ENCODE results near the gene AFF4.
A peak's percentile ranks its signal among the peaks of the same experiment; 100 is the strongest.
"Not testable (repeated sequence)": the region's sequence is repeated elsewhere in the genome, so short reads cannot be mapped to it uniquely, and the experiment has no call there.

The AFF4 gene

DNA sequence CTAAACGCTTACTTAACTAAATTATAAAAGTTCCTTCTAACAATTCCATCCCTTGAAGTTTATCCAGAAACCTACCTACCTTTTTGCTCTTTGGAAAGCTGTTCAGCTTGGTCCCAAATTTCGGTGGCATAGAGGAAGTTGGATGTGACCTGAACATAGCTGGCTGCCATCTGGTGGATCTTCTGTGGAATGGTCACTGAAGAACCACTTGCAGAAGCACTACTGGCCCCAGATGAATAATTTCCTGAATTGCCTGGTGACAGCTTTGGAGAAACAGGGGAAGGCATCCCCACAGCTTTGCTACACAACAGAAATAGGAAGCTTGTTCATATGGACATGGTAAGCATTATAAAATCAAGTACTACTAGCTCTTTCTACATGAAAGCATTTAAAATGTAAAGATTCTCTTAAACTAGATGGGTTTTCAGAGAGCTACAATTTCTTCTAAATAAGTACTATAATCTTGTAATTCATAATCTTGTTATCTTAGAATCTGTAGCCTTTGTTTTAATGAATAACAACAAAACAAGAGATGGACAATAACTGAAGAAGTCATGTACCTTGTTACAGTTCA lies 80.1 kb downstream of the AFF4 start:
- DNase-seq: no peak

DNA sequence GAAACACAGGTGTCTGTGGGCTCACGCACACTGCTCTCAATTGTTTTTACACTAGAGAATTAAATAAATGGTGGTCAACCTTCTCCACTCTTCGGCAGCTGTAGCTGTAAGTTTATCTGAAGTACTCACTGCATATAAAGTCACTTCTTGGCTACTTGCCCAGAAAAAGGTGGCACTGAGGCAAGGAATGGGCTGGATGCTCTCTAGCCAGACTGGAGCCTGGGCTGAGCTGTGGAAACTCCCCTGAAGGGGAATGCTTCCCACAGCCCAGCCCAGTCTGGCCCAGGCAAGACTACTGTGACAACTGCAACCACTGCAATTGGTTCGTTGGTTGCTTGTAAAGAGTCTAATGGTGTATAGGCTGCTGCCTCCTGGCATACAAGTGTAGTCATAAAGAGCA lies 85.5 kb downstream of the AFF4 start:
- no peak for DNase-seq

DNA sequence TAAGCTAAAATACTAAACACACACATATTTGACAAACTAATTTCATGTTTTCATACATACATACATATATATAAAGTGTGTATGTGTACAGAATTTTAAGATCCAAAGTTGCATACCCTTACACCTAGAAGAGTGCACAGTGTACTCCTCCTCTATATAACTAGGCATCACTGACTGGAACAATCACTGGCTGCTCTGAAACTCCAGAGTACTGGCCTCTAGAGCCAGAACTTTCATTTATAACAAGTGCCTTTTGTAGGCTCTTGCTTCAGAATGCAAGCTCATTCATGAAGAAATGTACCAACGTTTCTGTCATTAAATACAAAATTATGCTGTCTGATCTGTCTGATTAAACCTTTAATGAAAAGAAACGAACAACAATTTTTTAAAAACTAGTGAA lies 86.0 kb downstream of the AFF4 start:
- no peak for DNase-seq

DNA sequence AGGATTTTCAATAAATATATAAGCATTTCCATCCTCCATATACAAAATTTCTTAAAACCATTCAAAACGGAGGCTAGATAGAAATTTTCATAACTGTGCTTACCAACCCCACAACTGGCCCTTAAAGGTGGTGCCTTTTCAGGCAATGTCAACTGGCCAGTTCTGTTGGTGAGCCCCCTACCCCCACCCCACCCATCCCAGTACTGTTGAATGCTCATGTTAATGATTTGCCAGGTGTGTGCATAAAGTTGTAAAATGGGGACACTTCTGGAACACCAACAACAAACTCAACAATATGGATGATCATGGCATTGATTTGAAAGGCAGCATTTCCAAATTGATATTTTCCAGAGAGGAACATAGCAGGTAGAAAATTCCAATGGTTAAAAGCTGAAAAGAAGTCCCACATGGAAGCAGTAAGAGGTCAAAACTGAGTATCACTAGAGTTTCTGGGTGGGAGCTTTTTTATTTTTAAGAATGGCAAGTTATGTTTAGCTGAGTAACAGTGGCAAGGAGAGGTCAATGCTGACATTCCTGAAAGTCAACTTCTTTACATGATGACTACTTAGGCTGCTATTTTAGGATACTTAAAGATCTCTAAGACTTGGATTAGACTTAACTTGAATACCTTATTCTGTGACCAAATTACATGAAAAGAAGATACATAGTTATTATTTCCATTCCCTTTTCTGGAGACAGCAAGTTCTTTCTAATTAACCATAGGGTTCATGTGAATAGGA lies 87.2 kb downstream of the AFF4 start:
- no peak for DNase-seq

DNA sequence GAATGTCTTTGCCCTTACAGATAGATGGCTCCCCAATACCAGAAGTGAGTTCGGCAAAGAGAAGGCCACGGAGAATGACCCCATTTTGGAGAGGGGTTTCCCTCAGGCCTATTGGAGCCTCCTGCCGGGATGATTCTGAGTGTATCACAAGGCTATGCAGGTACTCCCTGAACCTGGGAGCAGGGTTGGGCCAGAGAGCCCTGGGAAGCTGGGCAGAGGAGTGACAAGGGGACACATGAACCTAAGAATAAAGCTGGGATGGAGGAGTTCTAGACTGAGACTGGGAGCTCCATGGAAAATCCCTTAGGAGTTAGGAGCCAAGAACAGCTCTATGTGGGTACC lies 89.5 kb downstream of the AFF4 start:
- DNase-seq: no peak

DNA sequence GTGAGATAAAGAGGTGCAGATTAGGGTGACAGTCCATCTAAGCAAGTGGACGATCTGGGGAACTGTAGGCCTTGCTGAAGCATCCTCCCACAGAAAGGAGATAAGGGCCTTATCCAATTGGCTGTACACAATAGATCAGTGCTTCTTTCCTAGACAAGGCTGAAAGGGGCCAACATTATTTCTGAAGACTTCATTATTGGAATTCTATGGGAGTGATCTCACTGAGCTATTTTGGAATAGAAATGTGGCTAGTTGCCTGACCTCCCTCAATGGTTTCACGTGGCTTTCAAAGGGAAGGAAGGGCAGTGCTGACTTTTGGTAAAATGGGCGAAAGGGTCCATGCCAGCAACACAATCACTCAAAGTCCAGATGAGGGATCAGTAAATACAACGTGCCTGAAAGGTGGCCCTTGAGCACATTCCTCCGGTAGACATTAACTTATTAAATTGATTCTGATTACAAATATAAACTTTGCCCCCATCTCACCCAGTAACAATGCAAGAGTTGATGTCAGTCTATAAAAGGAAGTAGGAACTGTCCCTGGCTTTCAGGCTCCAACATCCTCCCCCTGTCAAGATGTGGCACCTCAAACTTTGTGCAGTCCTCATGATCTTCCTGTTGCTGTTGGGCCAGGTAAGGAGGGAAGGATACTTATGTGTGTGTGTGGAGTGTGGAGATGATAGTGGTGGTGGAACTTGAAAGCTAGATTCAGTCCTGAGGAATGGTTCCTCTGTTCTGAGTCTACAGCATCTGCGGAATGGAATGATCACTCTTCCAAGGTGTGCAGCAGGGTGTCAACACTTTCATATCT lies 90.1 kb downstream of the AFF4 start, which contains the start of gene LEAP2:
Gene LEAP2, plus strand, starts transcription at position 550 of the 811 bp plus-strand sequence. Its CDS starts 27 bp downstream, at position 577.
- DNase-seq: no peak

DNA sequence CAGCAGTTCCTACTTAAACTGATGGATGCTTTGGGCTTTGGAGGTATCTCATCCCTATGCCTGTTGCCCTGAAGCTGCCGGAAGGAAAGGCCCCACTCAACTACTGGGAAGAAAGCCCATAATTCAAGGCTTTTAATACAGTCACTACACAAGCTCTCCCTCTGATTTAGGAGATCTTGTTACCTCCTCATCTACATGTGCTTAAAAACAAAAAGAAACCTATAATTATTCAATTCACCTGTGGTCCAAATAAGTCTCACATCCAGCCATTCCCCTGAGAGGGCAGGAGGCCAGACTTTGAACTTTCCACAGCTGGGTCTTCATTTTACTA lies 90.7 kb downstream of the AFF4 start:
- DNase-seq: no peak

DNA sequence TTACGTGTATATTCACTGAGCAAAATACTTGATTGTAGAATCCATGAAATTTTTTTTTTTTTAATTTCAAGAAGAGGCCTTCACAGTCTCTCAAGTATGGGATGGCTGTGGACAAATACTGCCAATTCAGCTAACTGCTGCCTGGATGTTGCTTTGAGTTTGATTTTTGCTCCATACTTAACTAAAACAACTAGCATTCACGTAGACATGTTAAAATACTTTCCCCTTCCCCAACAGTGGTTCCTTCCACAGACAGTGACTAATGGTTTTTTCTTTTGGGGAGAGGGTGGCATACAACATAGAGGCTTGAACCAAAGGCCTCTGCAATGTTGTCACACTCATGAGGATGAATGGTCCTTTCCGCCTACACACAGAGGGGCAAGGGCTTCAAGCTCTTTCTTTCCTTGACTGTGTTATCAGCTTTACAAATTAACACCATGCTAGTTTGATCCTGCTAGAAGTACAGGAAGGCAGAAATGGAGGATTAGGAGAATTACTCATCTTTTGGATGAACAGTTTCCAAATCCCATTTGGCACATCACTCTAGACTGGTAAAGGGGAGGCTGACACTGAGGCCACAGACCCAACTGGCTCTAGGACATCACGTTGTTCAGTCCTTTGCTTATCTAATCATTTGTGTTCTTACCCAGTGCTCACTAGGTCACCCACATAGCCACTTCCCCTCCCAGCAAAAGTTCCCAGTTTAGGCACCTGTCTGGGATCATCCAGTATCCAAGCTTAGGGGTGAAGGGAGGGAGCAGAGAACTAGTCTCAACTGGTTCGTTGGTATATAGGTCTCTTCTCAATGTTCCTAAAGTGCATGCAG lies 91.8 kb downstream of the AFF4 start:
- DNase-seq: no peak

DNA sequence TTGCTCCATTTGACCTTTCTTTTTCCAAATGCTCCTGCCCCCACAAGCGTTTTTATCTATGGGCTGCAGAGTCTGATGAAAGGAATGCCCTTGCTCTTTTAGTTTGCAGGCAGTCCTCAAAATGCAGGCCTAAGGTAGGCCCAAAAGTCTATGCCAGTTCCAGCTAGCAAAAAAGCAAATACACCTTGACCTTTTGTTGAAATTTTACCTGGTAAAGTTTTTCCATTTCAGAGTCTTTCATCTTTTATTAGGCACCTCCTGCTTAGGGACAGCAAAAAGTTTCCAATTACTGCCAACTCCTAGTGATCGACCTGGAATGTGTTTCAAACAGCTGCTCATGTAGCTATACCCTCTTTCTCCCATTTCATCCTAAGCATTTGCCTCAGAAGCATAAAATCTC lies 92.6 kb downstream of the AFF4 start:
- no peak for DNase-seq

DNA sequence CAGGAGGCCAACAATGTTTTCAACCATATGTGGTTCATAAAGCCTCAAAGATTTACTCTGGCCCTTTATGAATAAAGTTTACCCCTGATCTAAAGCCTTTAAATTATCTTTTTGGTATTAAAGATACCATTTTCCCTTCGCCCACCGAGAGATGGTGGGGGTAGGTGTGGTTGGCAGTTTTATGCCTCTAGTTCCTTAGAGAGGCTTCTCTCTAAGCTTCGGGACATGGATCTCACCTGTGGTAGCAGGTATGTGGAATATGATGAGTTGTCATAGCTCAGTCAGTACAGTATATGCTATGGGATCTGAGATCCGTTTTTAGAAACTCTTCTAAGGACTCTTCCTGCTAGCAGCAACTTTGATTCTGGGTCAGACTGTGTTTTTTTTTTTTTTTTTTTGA lies 94.7 kb downstream of the AFF4 start:
- DNase-seq: no peak

DNA sequence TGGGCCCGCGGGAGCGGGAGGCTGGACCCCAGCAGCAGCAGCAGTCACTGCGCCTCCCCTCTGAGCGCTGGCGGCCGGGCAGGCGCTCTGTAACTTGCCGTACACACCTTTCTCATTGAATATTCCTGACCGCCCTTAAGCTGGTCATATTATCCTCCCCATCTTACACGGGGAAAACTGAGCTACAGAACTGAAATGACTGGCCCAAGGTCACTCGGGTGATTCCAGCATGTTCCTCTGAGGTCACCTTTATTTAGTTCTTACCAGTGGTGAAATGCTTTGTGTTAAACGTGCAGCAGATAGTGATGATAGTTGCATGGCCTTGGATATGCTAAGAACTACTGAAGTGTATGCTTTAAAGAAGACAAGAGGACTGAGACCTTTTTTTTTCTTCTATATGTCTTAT lies 96.4 kb downstream of the AFF4 start:
- DNase-seq: no peak

DNA sequence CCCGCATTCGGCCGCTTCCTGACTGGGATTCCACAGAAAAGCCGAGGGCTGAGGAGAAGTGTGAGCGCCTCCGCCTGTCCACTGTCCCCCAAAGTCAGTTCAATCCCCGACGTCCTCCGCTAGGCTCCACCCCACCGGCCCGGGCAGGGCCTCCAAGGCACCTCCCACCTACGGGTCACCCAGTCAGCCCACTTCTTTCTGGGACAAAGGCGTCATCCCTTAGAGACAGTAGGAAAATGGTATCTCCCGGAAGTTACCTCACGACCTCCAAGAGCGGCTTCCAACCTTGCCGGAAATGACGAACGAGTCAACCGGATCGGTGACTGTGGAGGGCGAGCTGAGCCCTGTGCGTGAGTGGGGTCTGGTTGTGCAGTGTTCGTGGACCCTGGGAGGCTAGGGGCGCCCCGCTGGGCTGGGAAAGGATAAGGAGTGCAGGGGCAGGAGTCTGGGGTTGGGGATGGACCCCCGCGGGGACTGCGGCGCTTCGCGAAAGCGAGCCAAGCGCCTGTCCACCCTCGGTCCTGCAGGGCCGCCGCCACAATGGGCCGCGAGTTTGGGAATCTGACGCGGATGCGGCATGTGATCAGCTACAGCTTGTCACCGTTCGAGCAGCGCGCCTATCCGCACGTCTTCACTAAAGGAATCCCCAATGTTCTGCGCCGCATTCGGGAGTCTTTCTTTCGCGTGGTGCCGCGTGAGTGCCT lies 96.9 kb downstream of the AFF4 start, which contains the start of the genes GDF9 and UQCRQ:
Gene GDF9, minus strand, starts transcription at position 128 of the 704 bp plus-strand sequence. CDS start 1,936 bp downstream, outside the sequence.
Gene UQCRQ, plus strand, starts transcription at position 301 of the 704 bp plus-strand sequence. Its CDS starts 240 bp downstream, at position 541.
- peak; percentile 79 to 93 for DNase-seq

DNA sequence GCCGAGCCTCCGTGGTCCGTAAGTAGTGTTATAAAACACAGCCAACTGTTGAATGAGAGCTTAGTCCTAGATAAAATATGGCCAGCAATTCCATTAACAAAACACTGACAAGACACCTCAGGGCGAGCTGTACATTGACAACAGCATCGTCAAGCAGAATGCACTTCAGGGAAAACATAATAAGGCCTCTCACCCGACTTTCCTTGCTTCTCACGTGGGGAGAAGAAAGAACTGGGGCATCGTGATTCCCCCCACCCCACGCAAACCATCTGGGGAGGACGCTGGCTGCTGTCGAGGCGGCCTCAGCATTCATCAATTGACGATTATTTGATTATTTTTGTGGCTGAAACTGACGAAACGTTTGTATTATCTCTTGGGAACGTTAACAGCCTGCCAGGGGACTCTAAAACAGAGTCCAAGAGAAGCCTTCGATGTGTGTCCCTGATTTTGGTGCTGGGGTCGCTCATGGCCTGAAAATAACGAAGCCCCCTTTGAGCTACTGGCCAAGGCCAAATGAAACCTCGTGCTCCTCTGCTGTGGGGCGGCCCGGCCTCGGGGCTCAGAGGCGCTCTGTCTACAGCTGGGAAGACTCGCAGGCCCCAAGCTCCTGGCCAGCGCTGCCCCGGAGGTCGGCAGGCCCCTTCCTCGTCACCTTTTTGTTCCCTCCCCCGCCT lies 97.6 kb downstream of the AFF4 start:
- DNase-seq: no peak

DNA sequence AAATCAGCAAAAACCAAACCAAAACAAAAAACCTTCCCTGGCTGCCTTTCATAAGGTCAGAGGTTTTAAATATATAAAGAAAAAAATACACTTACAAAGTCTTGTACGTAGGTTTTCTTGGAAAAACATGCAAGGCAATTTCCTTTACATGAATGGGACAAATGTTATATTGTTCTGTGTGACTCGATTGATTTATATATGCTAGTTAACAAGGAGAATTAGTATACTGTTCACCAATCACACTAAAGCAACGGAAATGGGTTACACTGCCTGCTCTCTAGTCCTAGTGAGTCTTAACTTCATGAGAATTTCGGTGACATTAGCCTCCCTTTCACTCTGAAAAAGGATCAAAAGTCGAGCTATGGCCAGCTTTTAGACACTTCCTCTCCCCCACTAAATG lies 102.7 kb downstream of the AFF4 start:
- DNase-seq: no peak

DNA sequence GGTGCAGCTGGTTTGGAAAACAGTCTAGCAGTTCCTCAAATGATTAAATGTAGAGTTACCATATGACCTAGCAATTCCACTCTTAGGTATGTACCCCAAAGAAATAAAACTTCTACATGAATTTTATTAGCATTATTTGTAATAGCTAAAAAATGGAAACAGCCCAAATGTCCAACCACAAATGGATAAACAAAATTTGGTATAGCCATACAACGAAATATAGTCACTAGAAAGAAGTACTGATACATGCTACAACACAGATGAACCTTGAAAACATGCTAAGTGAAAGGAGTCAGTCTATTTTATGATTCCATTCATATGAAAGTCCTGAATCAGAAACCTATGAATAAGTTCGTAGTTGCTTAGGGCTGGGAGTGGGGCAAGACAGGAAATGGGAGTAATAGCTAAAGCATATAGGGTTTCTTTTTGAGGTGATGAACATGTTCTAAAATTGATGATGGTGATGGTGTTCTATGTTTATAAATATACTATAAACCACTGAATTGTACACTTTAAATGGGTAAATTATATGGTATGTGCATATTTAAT lies 103.5 kb downstream of the AFF4 start:
- DNase-seq: no peak

DNA sequence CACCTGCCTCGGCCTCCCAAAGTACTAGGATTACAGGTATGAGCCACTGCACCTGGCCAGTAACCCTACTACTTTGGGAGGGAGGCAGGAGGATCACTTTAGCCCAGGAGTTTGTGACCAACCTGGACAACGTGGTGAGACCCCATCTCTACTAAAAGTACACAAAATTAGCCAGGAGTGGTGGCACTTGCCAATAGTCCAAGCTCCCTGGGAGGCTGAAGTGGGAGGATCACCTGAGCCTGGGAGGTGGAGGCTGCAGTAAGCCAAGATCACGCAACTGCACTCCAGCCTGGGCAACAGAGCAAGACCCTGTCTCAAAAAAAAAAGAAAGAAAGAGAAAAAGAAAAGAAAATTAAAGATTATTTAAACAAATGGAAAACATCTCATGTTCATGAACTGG lies 107.4 kb downstream of the AFF4 start:
- no peak for DNase-seq

DNA sequence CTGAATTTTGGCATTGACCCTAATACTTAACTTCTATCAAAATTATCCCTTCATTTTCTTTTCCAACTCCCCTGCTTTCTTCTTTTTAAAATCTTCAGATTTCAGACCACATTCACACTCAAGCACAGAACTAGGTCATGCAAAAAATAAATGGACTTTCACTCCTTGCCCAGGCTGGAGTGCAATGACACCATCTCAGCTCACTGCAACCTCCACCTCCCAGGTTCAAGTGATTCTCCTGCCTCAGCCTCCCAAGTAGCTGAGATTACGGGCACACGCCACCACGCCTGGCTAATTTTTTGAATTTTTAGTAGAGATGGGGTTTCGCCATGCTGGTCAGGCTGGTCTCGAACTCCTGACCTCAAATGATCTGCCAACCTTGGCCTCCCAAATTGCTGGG lies 108.4 kb downstream of the AFF4 start:
- DNase-seq: not testable (repeated sequence)

DNA sequence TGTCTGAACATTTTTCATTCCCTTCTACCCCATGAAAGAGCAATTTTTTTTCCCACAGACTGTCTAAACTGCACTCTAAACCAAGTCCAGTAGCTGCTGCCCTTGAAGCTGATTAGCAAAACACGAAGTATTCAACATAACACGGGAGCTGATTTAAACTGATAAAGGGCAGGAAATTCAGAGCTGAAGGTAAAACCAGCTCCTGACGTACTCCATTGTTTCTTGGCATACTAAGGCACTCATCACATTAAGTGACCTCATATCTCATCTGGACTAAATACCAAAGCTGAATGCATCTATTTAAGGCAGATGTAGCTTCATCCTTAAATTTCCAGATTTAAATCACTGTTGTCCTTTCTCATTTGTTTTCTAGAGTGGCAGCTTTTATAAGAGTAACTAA lies 109.1 kb downstream of the AFF4 start:
- DNase-seq: no peak

DNA sequence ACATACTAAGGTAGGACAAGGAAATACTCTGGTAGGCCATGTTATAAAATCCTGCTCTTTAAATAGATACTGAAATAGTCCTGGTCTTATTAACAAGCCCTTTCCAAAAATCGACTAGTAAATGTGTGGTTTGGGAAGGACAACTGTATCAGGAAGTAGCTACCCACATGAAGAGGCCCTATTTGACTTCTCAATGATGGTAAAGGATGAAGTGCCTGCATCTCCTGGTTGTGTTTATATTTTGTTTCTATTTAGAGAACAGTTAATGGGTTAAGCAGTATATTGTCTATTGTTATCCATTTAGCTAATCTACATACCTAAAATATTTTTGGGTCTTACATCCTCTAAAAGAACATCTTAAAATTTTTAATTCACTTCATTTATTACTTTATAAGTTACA lies 109.6 kb downstream of the AFF4 start:
- no peak for DNase-seq

DNA sequence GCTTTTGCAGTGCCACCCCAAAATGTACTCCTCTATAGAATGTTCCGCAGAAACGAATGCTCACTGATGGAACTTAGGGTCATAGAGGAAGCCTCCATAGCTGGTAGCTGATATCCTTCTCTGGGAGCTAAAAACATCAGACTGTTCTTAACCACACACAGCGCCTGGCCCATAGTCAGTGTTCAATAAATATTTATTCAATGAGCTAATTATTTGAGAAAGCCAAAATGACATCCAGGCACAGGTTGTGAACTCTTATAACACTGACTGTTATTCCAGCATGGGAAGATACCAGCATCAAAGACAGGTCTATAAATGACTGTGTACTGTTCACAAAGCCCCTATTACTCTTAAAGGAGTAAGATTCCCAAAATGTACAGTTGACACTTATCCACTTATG lies 110.1 kb downstream of the AFF4 start:
- no peak for DNase-seq

DNA sequence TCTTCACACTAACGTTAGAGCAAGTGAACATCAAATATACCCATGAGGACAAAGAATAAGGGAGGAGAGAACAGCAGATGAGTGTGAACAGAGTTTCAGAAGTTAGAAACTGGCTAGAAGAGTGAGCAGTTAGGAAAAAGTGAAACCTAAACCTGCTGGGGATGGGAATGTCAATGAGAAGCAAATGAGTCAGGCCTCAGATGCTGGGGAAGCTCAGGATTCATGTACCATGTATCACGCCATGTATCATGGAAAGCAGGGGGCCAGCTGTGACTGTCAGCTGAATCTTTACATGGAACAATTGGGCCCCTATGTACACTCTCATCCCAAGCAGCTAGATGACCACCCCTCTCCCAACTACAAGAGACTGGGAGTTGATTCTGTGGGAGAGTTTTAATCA lies 113.4 kb downstream of the AFF4 start:
- no peak for DNase-seq

DNA sequence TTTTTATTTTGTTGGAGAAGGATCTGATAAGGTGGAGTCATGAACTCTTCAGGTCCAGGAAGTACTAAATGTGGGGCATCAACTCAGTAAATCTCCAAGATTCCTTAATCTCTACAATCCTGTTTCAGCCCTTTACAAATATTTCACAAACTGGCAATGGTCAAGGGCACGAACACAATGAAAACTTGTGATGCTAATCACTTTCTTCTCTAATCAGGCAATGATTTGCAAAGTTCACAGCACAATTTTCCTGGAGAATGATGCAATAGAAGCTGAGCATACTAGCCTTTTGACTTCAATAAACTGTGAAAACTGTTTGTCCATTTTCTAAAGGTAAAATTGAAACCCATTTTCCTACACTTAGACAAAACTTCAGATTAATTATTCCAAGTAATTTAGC lies 114.1 kb downstream of the AFF4 start:
- DNase-seq: no peak
